SK-N-SH (cell line): ENCODE results near the gene SCAANT1. TPM values are rescaled to one million over a fixed set of nuclear protein-coding genes. Genes with fewer than 3 reads are reported as not detected.

Source experiments
- CTCF ChIA-PET: fragments of 300-600, 350-600 bp; formaldehyde crosslinking; extraction: SDS; loops from one replicate; lab custom pipeline; 2021; lab: Yijun Ruan, JAX
- POLR2A ChIA-PET: fragments of 350-600 bp; sonication (Branson Sonifier 250); formaldehyde crosslinking; extraction: SDS; loops from one replicate; lab custom pipeline; 2020; ENCODE audit warnings: antibody characterized with exemption, inconsistent platforms; lab: Yijun Ruan, JAX
- DNase-seq: peaks from one replicate; pipeline ENCODE4 v3.0.0; 2012
- H2AFZ ChIP-seq: fragments of 200-600 bp; sonication (generic); 2 replicates; pipeline ENCODE4 v1.8.1; 2016; ENCODE audit warnings: antibody characterized with exemption, mild to moderate bottlenecking, low read depth
- H3F3A ChIP-seq: fragments of 200-600 bp; sonication (generic); replicated peaks from 2 replicates; pipeline ENCODE3; 2016; ENCODE audit warnings: antibody characterized with exemption, mild to moderate bottlenecking; ENCODE audit not compliant: insufficient read depth
- H3K27ac ChIP-seq, 2 experiments: fragments of 200-500 bp in 1 of 2; fragments of 200-600 bp in 1 of 2; sonication (Bioruptor generic) in 1 of 2; sonication (generic), shearing (Covaris generic) in 1 of 2; 2 replicates each; pipeline versions ENCODE4 v1.5.1 to v1.6.1; 2014 to 2016; ENCODE audit warnings: low read depth in 2 of 2, inconsistent platforms in 1 of 2, low read length in 1 of 2, mild to moderate bottlenecking in 1 of 2, mixed read lengths in 1 of 2
- H3K27me3 ChIP-seq: fragments of 200-600 bp; sonication (generic), shearing (Covaris generic); 2 replicates; pipeline ENCODE4 v1.6.1; 2016; ENCODE audit warnings: mixed run types; ENCODE audit not compliant: insufficient read depth
- H3K36me3 ChIP-seq, 2 experiments: fragments of 200-500 bp in 1 of 2; fragments of 200-600 bp in 1 of 2; sonication (Bioruptor generic) in 1 of 2; sonication (generic) in 1 of 2; replicated peaks in 1 of 2; 2 replicates each; pipeline versions ENCODE3 to v1.5.1; 2014 to 2016; ENCODE audit warnings: low read length in 1 of 2, mild to moderate bottlenecking in 1 of 2; ENCODE audit not compliant: insufficient read depth in 2 of 2, control insufficient read depth in 1 of 2
- H3K4me1 ChIP-seq, 2 experiments: fragments of 200-500 bp in 1 of 2; fragments of 200-600 bp in 1 of 2; sonication (Bioruptor generic) in 1 of 2; sonication (generic), shearing (Covaris generic) in 1 of 2; 2 replicates each; pipeline versions ENCODE4 v1.5.1 to v1.6.1; 2014 to 2016; ENCODE audit warnings: low read depth in 1 of 2, low read length in 1 of 2, mixed run types in 1 of 2; ENCODE audit not compliant: insufficient read depth in 2 of 2, control insufficient read depth in 1 of 2
- H3K4me2 ChIP-seq: fragments of 200-600 bp; sonication (generic), shearing (Covaris generic); 2 replicates; pipeline ENCODE4 v1.6.1; 2017; ENCODE audit warnings: mixed run types
- H3K4me3 ChIP-seq, 2 experiments: fragments of 200-500 bp in 1 of 2; fragments of 200-600 bp in 1 of 2; sonication (Bioruptor generic) in 1 of 2; sonication (generic), shearing (Covaris generic) in 1 of 2; 2 replicates each; pipeline versions ENCODE4 v1.5.1 to v1.8.1; 2014 to 2016; ENCODE audit warnings: low read depth in 2 of 2, inconsistent platforms in 1 of 2, low read length in 1 of 2, mild to moderate bottlenecking in 1 of 2, mixed read lengths in 1 of 2, moderate library complexity in 1 of 2
- H3K79me2 ChIP-seq: fragments of 200-600 bp; sonication (generic); 2 replicates; pipeline ENCODE4 v1.8.1; 2017; ENCODE audit warnings: mild to moderate bottlenecking; ENCODE audit not compliant: insufficient read depth
- H3K9ac ChIP-seq: fragments of 200-600 bp; sonication (generic); 2 replicates; pipeline ENCODE4 v1.6.1; 2017; ENCODE audit warnings: mixed run types
- H3K9me2 ChIP-seq: fragments of 200-600 bp; sonication (generic); 2 replicates; pipeline ENCODE4 v1.6.1; 2017; ENCODE audit warnings: mixed run types
- H3K9me3 ChIP-seq: fragments of 200-600 bp; sonication (generic); 2 replicates; pipeline ENCODE4 v1.6.1; 2017; ENCODE audit warnings: mixed run types, mild to moderate bottlenecking, moderate library complexity
- H4K20me1 ChIP-seq: fragments of 200-600 bp; sonication (generic); 2 replicates; pipeline ENCODE4 v1.6.1; 2017; ENCODE audit warnings: mild to moderate bottlenecking, mixed run types; ENCODE audit not compliant: insufficient read depth
- CHD2 ChIP-seq: fragments of 150-350 bp; IDR thresholded peaks from 2 replicates; pipeline ENCODE4 v1.6.1; 2018; ENCODE audit warnings: low read length; ENCODE audit not compliant: partially characterized antibody
- ELF1 ChIP-seq: IDR thresholded peaks from 2 replicates; pipeline ENCODE4 v1.4.0; 2012
- EZH2phosphoT487 ChIP-seq: fragments of 200-600 bp; sonication (generic); IDR thresholded peaks from 2 replicates; pipeline ENCODE4 v1.6.1; 2017; ENCODE audit warnings: low read depth, mixed run types, mild to moderate bottlenecking, antibody characterized with exemption, moderate library complexity, borderline replicate concordance
- FOSL2 ChIP-seq: IDR thresholded peaks from 2 replicates; pipeline ENCODE4 v1.4.0; 2012; ENCODE audit warnings: low read depth, mild to moderate bottlenecking, moderate library complexity, borderline replicate concordance
- FOXJ3 ChIP-seq: sonication (generic); formaldehyde crosslinking; IDR thresholded peaks from 2 replicates; pipeline ENCODE4 v1.5.1; 2020; ENCODE audit warnings: mild to moderate bottlenecking, missing genetic modification reagents
- FOXM1 ChIP-seq: IDR thresholded peaks from 2 replicates; pipeline ENCODE4 v1.4.0; 2012; ENCODE audit warnings: low read depth, mild to moderate bottlenecking
- IRF3 ChIP-seq: fragments of 150-350 bp; IDR thresholded peaks from 2 replicates; pipeline ENCODE4 v1.6.1; 2016; ENCODE audit warnings: mild to moderate bottlenecking, low read depth, low read length
- MXI1 ChIP-seq: IDR thresholded peaks from 2 replicates; pipeline ENCODE4 v1.6.1; 2012; ENCODE audit warnings: mild to moderate bottlenecking, low read depth, low read length, improper control_type of control experiment
- PBX3 ChIP-seq: IDR thresholded peaks from 2 replicates; pipeline ENCODE4; 2012
- RAD21 ChIP-seq: IDR thresholded peaks from 2 replicates; pipeline ENCODE4 v1.6.1; 2012; ENCODE audit warnings: mild to moderate bottlenecking, low read length
- RCOR1 ChIP-seq: fragments of 150-350 bp; IDR thresholded peaks from 2 replicates; pipeline ENCODE4 v1.6.1; 2017; ENCODE audit warnings: antibody characterized with exemption, low read length
- SIN3A ChIP-seq: IDR thresholded peaks from 2 replicates; pipeline ENCODE4 v1.6.1; 2012; ENCODE audit warnings: low read depth, mild to moderate bottlenecking, low read length, moderate library complexity, borderline replicate concordance
- SMC3 ChIP-seq: IDR thresholded peaks from 2 replicates; pipeline ENCODE4 v1.6.1; 2012; ENCODE audit warnings: low read depth, low read length, improper control_type of control experiment
- TCF12 ChIP-seq: IDR thresholded peaks from 2 replicates; pipeline ENCODE4 v1.4.0; 2012
- TEAD4 ChIP-seq: IDR thresholded peaks from 2 replicates; pipeline ENCODE4 v1.4.0; 2012; ENCODE audit warnings: mild to moderate bottlenecking, borderline replicate concordance; ENCODE audit not compliant: insufficient read depth
- USF1 ChIP-seq: IDR thresholded peaks from 2 replicates; pipeline ENCODE4 v1.4.0; 2012; ENCODE audit warnings: low read depth, borderline replicate concordance
- USF2 ChIP-seq: fragments of 150-350 bp; IDR thresholded peaks from 2 replicates; pipeline ENCODE4 v1.6.1; 2017; ENCODE audit warnings: antibody characterized with exemption, low read length, low read depth, borderline replicate concordance
- WGBS: methylation state at CpG from one replicate; pipeline ENCODE4 v1.1.6; 2017; ENCODE audit warnings: low lambda C conversion rate; 5-methylcytosine and 5-hydroxymethylcytosine counted together
- polyA plus RNA-seq, 3 experiments: library from polyadenylated mRNA; depleted of rRNA; stranded (reverse); fragments of >200 nt; gene quantifications; 2 replicates each; pipeline ENCODE4 v1.2.3, GENCODE V29; 2012

Gene SCAANT1
- polyA plus RNA-seq, 1 of the 3 experiments (the other 2 are of a cell fraction), result not detected

- no peaks in the 10 kb centered on the region for H3K27me3 ChIP-seq
- no peak overlapping the region for H3K9ac ChIP-seq
- H3K4me1 ChIP-seq, result peaks cover 8 to 35% of the 10 kb centered on the region in 2 experiments
- no peaks in the 10 kb centered on the region for H3K9me3 ChIP-seq
- H3K9me2 ChIP-seq, result no peaks in the 10 kb centered on the region
- peaks cover 0 to 1% of the 10 kb centered on the region in 2 experiments for H3K36me3 ChIP-seq
- H4K20me1 ChIP-seq, result peaks cover 7% of the 10 kb centered on the region; the same call in 1 of the 2 replicates
- no peak overlapping the region for H3K4me3 ChIP-seq
- ChIA-PET POLR2A (no interaction called here), CTCF (interaction anchor here (1.0 to 1.6 kb wide), 2 partner anchors 13 to 43 kb away, joined by 3 to 5 read pairs; no protein-coding TSS in a partner anchor)
- no peak overlapping the region for H2AFZ ChIP-seq
- peak overlapping the region; percentile 45; the same call in 1 of the 2 replicates for H3K4me2 ChIP-seq
- DNase-seq, result no peak
- 37% methylated on average over 1 of the region's 1 CpG for WGBS
- H3F3A ChIP-seq, result peaks cover 15% of the 10 kb centered on the region
- H3K27ac ChIP-seq, result peak overlapping the region; percentile 64 to 69; a peak in 3 of 4 replicates
- H3K79me2 ChIP-seq, result peaks cover 50% of the 10 kb centered on the region
- 0 out of 2 replicates have a peak, but pooled peaks have one; percentile 8 for TF ChIP-seq PBX3
- TF ChIP-seq SMC3, result no peak
- TF ChIP-seq, all 33 proteins: peak for 1
These were observed 38.5 kb upstream of the SCAANT1 start for GRCh38 chr3:63950698-63951097.

GRCh38 chr3:63949005-63949404 is 36.8 kb upstream of the SCAANT1 start:
- no peak overlapping the region for H3K9ac ChIP-seq
- CTCF ChIA-PET, result interaction anchor here (1.3 to 2.0 kb wide), 2 partner anchors 45 to 75 kb away, joined by 3 to 7 read pairs; no protein-coding TSS in a partner anchor

GRCh38 chr3:63947594-63947993 is 35.4 kb upstream of the SCAANT1 start:
- CTCF ChIA-PET, result no interaction called here
- no peak for TF ChIP-seq IRF3
- no peak for TF ChIP-seq TCF12
- no peak for TF ChIP-seq SIN3A
- no peak for TF ChIP-seq USF2
- TF ChIP-seq ELF1, result no peak
- TF ChIP-seq CHD2, result no peak
- TF ChIP-seq FOXJ3 (CRISPR knock-in tag), result no peak
- TF ChIP-seq FOSL2, result no peak
- TF ChIP-seq SMC3, result no peak
- TF ChIP-seq USF1, result no peak
- no peak for TF ChIP-seq RAD21
- no peak for TF ChIP-seq RCOR1
- no peak for TF ChIP-seq EZH2phosphoT487
- TF ChIP-seq PBX3, result no peak
- TF ChIP-seq FOXM1, result no peak

More at GRCh38 chr3:63949005-63949404, 36.8 kb upstream of the SCAANT1 start:
- no peak overlapping the region for H2AFZ ChIP-seq
- peaks cover 15% of the 10 kb centered on the region for H3F3A ChIP-seq
- peak overlapping the region in 1 of 2 experiments; percentile 69; a peak in 3 of 4 replicates for H3K27ac ChIP-seq
- no peak overlapping the region for H3K4me2 ChIP-seq
- DNase-seq, result no peak
- peaks cover 61% of the 10 kb centered on the region for H3K79me2 ChIP-seq
- POLR2A ChIA-PET, result no interaction called here
- peaks cover under 1 to 13% of the 10 kb centered on the region in 2 experiments for H3K36me3 ChIP-seq
- no peaks in the 10 kb centered on the region for H3K9me2 ChIP-seq
- no peaks in the 10 kb centered on the region for H3K9me3 ChIP-seq
- peaks cover 12% of the 10 kb centered on the region; the same call in 1 of the 2 replicates for H4K20me1 ChIP-seq
- H3K4me1 ChIP-seq, result peaks cover 8 to 35% of the 10 kb centered on the region in 2 experiments
- no peak overlapping the region for H3K4me3 ChIP-seq
- TF ChIP-seq MXI1 (no peak), TEAD4 (peak; percentile 17; the same call in 1 of the 2 replicates)
- WGBS, result 71% methylated on average over 2 of the region's 2 CpGs
- H3K27me3 ChIP-seq, result no peaks in the 10 kb centered on the region

More at GRCh38 chr3:63947594-63947993, 35.4 kb upstream of the SCAANT1 start:
- Histone ChIP-seq H3K9ac (no peak overlapping the region), H3F3A (peaks cover 15% of the 10 kb centered on the region), H3K4me3 (no peak overlapping the region), H3K9me3 (no peaks in the 10 kb centered on the region), H4K20me1 (peaks cover 21% of the 10 kb centered on the region; the same call in 1 of the 2 replicates), H3K36me3 (peaks cover 5 to 18% of the 10 kb centered on the region in 2 experiments), H3K4me2 (no peak overlapping the region), H3K27ac (peak overlapping the region in 1 of 2 experiments; percentile 69; a peak in 1 of 4 replicates), H2AFZ (no peak overlapping the region), H3K9me2 (no peaks in the 10 kb centered on the region), H3K27me3 (no peaks in the 10 kb centered on the region), H3K79me2 (peaks cover 64% of the 10 kb centered on the region), H3K4me1 (peaks cover 8 to 35% of the 10 kb centered on the region in 2 experiments)
- no peak for DNase-seq
- POLR2A ChIA-PET, result no interaction called here
- 89% methylated on average over 2 of the region's 2 CpGs for WGBS
